ENCODE measurements around the gene MTF2. TPM values are rescaled to one million over a fixed set of nuclear protein-coding genes. Genes with fewer than 3 reads are reported as not detected.
A peak's percentile ranks its signal among the peaks of the same experiment; 100 is the strongest.
"Not testable (repeated sequence)": the region's sequence is repeated elsewhere in the genome, so short reads cannot be mapped to it uniquely, and the experiment has no call there.

MTF2 gene
- total RNA-seq, 4 donors from 2014 or later, result 29.1 to 70.9 (median 31.8) TPM

- H3K36me3 ChIP-seq, result no peaks in the 10 kb centered on the region
- no peak overlapping the region for H3K27ac ChIP-seq
- peaks cover 0 to 7% of the 10 kb centered on the region in 2 donors for H3K9me3 ChIP-seq
- H3K4me3 ChIP-seq, result no peak overlapping the region
- no peaks in the 10 kb centered on the region for H3K27me3 ChIP-seq
- TF ChIP-seq CTCF (IDR thresholded peaks at IDR 0.05) (no peak), POLR2A (IDR thresholded peaks at IDR 0.05) (no peak)
- H3K4me1 ChIP-seq, result peaks cover 0 to 8% of the 10 kb centered on the region in 2 donors
- intact Hi-C loops (cut with DNase I; ENCODE audit: low total_unique reads), result no loop called here
- no peak for DNase-seq
Measured at GRCh38 chr1:93171549-93172034, 92.5 kb downstream of the MTF2 start.

GRCh38 chr1:93172778-93173177 is 93.7 kb downstream of the MTF2 start:
- no peak for DNase-seq
- Histone ChIP-seq H3K4me3 (no peak overlapping the region), H3K9me3 (no peaks in the 10 kb centered on the region), H3K27me3 (no peaks in the 10 kb centered on the region), H3K27ac (no peak overlapping the region), H3K36me3 (no peaks in the 10 kb centered on the region), H3K4me1 (peaks cover 0 to 11% of the 10 kb centered on the region in 2 donors)
- TF ChIP-seq POLR2A (IDR thresholded peaks at IDR 0.05), result no peak
- TF ChIP-seq CTCF (IDR thresholded peaks at IDR 0.05), result no peak
- intact Hi-C loops (cut with DNase I; ENCODE audit: low total_unique reads), result no loop called here

DNA sequence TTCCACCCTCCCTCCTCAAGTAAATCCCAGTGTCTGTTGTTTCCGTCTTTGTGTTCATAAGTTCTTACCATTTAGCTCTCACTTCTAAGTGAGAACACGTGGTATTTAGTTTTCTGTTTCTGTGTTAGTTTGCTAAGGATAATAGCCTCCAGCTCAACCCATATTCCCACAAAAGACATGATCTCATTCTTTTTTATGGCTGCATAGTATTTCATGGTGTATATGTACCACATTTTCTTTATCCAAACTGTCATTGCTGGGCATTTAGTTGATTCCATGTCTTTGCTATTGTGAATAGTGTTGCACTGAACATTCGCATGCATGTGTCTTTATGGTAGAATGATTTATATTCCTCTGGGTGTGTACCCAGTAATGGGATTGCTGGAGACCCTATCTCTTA is 95.6 kb downstream of the MTF2 start:
- DNase-seq; H3K27me3 ChIP-seq; H3K27ac ChIP-seq; H3K36me3 ChIP-seq; H3K4me3 ChIP-seq; intact Hi-C loops (cut with DNase I; ENCODE audit: low total_unique reads); H3K9me3 ChIP-seq: not testable (repeated sequence)
- peaks cover 0 to 13% of the 10 kb centered on the region in 2 donors for H3K4me1 ChIP-seq

- intact Hi-C loops (cut with DNase I; ENCODE audit: low total_unique reads), result no loop called here
- no peaks in the 10 kb centered on the region for H3K27me3 ChIP-seq
- no peaks in the 10 kb centered on the region for H3K36me3 ChIP-seq
- peak overlapping the region in 1 of 2 donors; percentile 94 for H3K4me3 ChIP-seq
- peaks cover 0 to 11% of the 10 kb centered on the region in 2 donors for H3K4me1 ChIP-seq
- no peak for TF ChIP-seq POLR2A (IDR thresholded peaks at IDR 0.05)
- TF ChIP-seq CTCF (IDR thresholded peaks at IDR 0.05), result no peak
- H3K9me3 ChIP-seq, result no peaks in the 10 kb centered on the region
- DNase-seq, result no peak
- peak overlapping the region in 1 of 2 donors; percentile 24 for H3K27ac ChIP-seq
Measured at GRCh38 chr1:93177991-93178390, 98.9 kb downstream of the MTF2 start.

GRCh38 chr1:93178418-93178817 is 99.3 kb downstream of the MTF2 start:
- DNase-seq, result no peak
- H3K36me3 ChIP-seq, result no peaks in the 10 kb centered on the region
- no peak for TF ChIP-seq CTCF (IDR thresholded peaks at IDR 0.05)
- TF ChIP-seq POLR2A (IDR thresholded peaks at IDR 0.05), result no peak
- intact Hi-C loops (cut with DNase I; ENCODE audit: low total_unique reads), result no loop called here
- peak overlapping the region in 1 of 2 donors; percentile 24 for H3K27ac ChIP-seq
- peak overlapping the region in 1 of 2 donors; percentile 94 for H3K4me3 ChIP-seq
- peaks cover 0 to 7% of the 10 kb centered on the region in 2 donors for H3K4me1 ChIP-seq
- no peaks in the 10 kb centered on the region for H3K27me3 ChIP-seq
- no peaks in the 10 kb centered on the region for H3K9me3 ChIP-seq

Measured in uterus (tissue), 4 donors.